ENCODE results near the gene ARHGAP4.

GRCh38 chrX:153885208-153885787 lies 40.8 kb downstream of the ARHGAP4 start:
- no peak for TF ChIP-seq CTCF (IDR thresholded peaks at IDR 0.05)
- no peak for TF ChIP-seq POLR2A (IDR thresholded peaks at IDR 0.05)

Measured in Peyer's patch (tissue), 4 donors.